NCI-H1930 (cell line): ENCODE results near the gene HDAC7.
"Not testable (repeated sequence)": the region's sequence is repeated elsewhere in the genome, so short reads cannot be mapped to it uniquely, and the experiment has no call there.

Source experiments
- DNase-seq, 2 experiments: peaks; one replicate each; lab custom pipeline; 2025; lab: John Stamatoyannopoulos, UW

HDAC7 gene

GRCh38 chr12:47812797-47813510, 6.7 kb downstream of the HDAC7 start:
- DNase-seq, result no peak

- DNase-seq, result no peak
Measured at GRCh38 chr12:47811581-47812484, 7.9 kb downstream of the HDAC7 start.

- DNase-seq, result no peak
Measured at GRCh38 chr12:47811072-47811396, 8.7 kb downstream of the HDAC7 start.

GRCh38 chr12:47809518-47809917, 10.2 kb downstream of the HDAC7 start:
- DNase-seq, result not testable (repeated sequence)

GRCh38 chr12:47808574-47809365, 10.9 kb downstream of the HDAC7 start:
- no peak for DNase-seq

GRCh38 chr12:47808050-47808449, 11.7 kb downstream of the HDAC7 start:
- DNase-seq, result no peak

- no peak for DNase-seq
Measured at GRCh38 chr12:47807338-47807737, 12.4 kb downstream of the HDAC7 start.

GRCh38 chr12:47805417-47805816, 14.3 kb downstream of the HDAC7 start:
- no peak for DNase-seq

GRCh38 chr12:47804171-47804570, 15.5 kb downstream of the HDAC7 start:
- DNase-seq, result no peak

GRCh38 chr12:47803191-47803875, 16.4 kb downstream of the HDAC7 start:
- DNase-seq, result no peak

- no peak for DNase-seq
Measured at GRCh38 chr12:47802312-47802711, 17.4 kb downstream of the HDAC7 start.

- DNase-seq, result no peak
Measured at GRCh38 chr12:47801904-47802246, 17.8 kb downstream of the HDAC7 start.

- no peak for DNase-seq
Measured at GRCh38 chr12:47801170-47801903, 18.4 kb downstream of the HDAC7 start.

GRCh38 chr12:47800582-47800981, 19.1 kb downstream of the HDAC7 start:
- no peak for DNase-seq

GRCh38 chr12:47799357-47799955, 20.2 kb downstream of the HDAC7 start:
- no peak for DNase-seq

GRCh38 chr12:47798382-47798948, 21.2 kb downstream of the HDAC7 start:
- DNase-seq, result no peak

GRCh38 chr12:47797441-47797840, 22.3 kb downstream of the HDAC7 start:
- no peak for DNase-seq

- DNase-seq, result no peak
Measured at GRCh38 chr12:47795814-47796411, 23.8 kb downstream of the HDAC7 start.

GRCh38 chr12:47795121-47795813, 24.4 kb downstream of the HDAC7 start:
- DNase-seq, result no peak

GRCh38 chr12:47794679-47795078, 25.0 kb downstream of the HDAC7 start:
- DNase-seq, result no peak
